ENCODE results near the gene DDX23. TPM values are rescaled to one million over a fixed set of nuclear protein-coding genes. Genes with fewer than 3 reads are reported as not detected.
A peak's percentile ranks its signal among the peaks of the same experiment; 100 is the strongest.
"Not testable (repeated sequence)": the region's sequence is repeated elsewhere in the genome, so short reads cannot be mapped to it uniquely, and the experiment has no call there.

The DDX23 gene
- total RNA-seq, 1 donor from 2014 or later: 72.4 TPM

DNA sequence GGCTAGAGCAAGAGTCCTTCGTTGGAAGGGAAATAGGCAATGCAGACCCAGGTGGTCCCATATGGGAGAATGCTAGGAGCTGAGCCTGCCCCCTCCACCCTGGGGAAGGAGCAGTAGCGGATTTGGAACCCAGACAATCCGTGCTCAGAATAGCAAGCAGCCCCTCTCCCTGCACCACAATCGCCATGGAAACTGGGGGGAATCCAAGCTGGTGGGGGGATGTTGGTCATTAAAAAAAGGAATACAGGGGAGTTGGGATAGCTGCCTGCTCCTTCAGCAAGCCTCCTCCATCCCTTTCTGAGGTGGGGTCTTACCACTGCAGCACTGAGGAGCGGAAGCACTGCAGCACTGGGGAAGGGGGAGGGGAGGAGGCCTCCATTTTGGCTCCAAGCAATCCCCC is 10.8 kb upstream of the DDX23 start:
- DNase-seq (ENCODE audit: low read depth in 2 of 2): no peak

DNA sequence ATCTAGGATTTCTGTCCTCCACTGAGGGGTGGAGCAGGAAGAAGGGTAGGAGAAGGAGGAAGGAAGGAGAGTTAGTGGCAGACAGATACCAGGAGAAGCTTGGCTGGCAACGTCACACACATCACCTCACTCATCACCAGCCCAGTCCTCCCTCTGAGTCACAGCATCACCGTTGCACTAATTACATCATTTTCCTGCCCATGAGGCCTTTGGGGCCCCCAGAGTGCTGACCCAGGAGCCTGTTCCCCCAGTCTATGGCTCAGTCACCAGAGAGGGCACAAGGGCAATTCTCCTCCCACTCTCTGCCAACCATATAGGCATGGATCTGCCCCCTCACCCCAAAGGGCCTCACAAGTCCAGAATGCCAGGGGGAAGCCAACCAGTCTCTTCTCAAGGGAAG is 9.1 kb upstream of the DDX23 start:
- DNase-seq (ENCODE audit: low read depth in 2 of 2): no peak

DNA sequence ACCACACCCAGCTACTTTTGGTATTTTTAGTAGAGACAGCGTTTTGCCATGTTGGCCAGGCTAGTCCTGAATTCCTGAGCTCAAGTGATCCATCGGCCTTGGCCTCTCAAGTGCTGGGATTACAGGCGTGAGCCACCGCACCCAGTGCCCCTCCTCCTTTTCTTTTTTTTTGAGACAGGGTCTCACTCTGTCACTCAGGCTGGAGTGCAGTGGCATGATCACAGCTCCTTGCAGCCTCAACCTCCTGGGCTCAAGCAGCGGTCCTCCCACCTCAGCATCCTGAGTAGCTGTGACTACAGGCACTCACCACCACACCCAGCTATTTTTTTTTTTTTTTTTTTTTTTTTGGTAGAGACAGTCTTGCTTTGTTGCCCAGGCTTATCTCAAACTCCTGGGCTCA is 8.3 kb upstream of the DDX23 start:
- not testable (repeated sequence) for DNase-seq (ENCODE audit: low read depth in 2 of 2)

DNA sequence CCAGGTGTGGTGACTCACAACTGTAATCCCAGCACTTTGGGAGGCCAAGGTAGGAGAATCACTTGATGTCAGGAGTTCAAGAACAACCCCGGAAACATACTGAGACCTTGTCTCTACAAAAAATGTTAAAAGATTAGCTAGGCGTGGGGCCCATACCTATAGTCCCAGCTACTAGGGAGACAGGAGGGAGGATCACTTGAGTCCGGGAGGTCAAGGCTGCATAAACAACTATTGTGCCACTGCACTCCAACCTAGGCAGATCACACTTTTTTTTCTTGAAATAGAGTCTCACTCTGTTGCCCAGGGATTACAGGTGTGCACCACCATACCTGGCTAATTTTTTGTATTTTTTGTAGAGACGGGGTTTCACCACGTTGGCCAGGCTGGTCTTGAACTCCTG is 7.6 kb upstream of the DDX23 start:
- no peak for DNase-seq (ENCODE audit: low read depth in 2 of 2)

DNA sequence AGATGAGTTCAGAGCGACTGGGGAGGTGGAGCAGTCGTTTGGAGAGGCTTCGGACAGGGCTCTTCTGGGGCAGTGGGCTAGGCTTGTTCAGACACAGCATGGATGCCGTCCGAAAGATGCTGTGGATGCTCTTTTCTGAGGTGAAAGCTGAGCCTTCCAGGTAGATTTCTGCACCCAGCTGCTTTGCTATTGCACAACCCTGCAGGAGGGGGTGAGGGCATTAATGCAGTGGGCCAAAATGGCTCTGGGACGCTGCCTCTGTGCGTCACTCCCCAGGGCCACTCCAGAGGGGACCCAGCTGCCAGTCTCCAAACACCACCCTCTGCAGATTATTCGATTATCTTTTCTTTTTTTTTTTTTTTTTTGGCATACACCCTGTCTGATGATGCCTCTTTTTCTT is 6.1 kb upstream of the DDX23 start:
- DNase-seq (ENCODE audit: low read depth in 2 of 2): no peak

DNA sequence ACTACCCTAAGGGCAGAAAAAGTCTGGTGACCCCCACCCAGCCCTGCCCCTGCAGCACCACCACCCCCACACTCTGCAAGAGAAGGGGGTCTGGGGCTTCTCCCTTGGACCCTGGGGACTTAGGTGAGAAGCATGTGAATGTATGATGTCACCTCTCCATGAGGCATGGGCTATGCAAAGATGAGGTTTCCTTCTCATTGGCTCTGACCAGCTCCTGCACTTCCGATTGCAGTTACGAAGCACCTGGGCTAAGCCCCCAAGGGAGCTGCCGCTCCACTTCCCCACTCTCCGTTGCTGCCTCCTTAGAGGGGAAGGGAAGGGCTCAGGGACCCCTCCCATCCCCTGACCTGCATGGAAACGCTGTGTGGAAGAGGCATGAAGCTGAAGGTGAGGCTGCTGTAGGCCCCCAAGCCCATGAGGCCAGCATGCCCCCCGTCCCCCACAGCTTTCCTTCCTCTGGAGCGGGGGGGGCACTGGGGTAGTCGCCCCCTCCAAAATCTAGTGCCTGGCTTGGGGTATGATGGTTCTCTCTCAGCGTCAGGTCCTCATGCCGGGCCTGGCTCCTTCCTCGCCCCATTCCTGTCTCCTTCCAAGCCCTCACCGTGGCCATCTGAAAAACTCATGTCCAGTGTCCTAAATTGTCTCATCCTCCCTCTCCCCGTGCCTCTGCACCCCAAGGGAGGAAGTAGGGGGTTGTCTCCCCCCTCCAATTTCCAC is 5.5 kb upstream of the DDX23 start:
- no peak for DNase-seq (ENCODE audit: low read depth in 2 of 2)

DNA sequence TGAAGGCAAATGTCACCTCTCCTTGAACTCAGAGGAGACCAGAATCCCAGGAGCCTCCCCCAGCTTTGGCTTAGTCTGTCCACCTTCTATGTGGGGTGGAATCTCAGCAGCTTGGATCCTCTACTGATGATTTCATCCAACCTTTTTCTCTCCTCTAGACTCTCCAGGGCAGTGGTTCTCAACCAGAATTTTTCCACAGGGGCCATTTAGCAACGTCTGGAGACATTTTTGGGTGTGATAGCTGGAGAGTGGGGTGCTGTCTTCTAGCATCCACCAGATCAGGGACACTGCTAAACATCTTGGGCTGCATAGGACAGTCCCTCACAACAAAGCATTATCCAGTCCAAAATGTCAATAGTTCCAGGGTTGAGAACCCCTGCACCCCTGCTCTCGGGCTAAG is 4.4 kb upstream of the DDX23 start:
- no peak for DNase-seq (ENCODE audit: low read depth in 2 of 2)

DNA sequence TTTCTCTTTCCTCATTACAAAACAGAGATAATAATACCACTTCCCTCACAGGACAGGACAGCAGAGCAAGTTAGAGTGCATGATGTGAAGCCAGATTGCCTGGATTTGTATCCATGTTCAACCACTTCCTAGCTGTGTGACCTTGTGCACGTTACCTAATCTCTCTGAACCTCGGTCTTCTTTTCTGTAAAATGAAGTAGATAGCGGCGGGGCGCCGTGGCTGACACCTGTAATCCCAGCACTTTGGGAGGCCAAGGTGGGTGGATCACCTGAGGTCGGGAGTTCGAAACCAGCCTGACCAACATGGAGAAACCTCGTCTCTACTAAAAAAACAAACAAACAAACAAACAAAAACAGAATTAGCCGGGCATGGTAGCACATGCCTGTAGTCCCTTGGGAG is 3.0 kb upstream of the DDX23 start:
- DNase-seq (ENCODE audit: low read depth in 2 of 2): not testable (repeated sequence)

DNA sequence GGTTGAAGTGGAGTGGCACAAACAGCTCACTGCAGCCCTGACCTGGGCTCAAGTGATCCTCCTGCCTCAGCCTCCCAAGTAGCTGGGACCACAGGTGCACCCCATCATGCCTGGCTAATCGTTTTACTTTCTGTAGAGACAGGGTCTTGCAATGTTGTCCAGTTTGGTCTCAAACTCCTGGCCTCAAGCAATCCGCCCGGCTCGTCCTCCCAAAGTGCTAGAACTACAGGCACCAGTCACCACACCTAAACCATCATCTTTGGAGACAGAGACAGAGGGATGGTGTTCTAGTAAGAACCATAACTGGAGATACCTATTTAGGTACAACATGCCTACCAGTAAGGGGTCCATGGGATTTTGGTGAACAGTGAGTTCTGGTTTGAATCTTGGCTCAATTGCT is 2.5 kb upstream of the DDX23 start:
- no peak for DNase-seq (ENCODE audit: low read depth in 2 of 2)

DNA sequence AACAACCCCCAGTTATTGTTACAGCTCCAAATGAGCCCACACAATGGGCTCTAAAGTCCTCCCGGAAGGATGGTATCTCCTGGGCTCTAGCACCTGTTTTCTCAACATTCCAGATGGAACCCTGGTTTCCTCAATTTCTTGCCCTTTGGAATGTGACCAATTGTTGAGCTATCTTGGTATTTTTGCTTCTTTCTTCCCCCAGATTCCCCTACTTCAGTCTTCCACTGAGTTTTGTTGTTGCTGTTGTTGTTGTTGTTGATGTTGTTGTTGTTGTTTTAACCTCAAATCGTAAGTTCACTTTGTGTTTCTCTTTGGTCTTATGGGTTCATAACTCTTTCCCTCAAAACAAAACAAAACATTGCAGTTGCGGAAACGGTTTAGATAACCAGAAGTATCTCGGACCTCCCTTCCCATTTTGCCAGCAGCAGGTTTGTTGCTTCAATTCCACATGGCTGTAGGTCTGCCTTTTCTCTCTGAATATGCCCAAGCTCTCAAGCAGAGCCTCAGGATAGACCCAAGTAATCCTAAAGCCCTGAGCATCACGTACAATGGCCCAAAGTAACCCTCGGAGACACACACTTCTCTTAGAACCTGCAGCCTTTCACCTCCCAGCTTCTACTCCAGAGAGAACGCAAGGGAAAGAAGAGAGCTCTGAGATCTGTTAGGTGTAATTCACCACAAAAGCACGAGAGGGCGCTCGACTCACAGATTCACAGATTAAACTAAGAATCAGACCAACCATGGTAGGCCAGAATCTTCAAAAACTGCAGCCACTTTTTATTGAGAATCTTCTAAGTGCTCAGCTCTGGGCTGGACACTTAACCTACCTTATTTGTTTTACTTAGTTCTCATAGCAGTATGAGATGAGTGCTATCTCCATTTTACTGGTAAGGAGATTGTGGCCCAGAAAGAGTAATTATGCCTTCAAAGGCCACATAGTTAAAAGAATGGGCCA is 1.0 kb upstream of the DDX23 start:
- DNase-seq (ENCODE audit: low read depth in 2 of 2): peak; percentile 92 to 93

DNA sequence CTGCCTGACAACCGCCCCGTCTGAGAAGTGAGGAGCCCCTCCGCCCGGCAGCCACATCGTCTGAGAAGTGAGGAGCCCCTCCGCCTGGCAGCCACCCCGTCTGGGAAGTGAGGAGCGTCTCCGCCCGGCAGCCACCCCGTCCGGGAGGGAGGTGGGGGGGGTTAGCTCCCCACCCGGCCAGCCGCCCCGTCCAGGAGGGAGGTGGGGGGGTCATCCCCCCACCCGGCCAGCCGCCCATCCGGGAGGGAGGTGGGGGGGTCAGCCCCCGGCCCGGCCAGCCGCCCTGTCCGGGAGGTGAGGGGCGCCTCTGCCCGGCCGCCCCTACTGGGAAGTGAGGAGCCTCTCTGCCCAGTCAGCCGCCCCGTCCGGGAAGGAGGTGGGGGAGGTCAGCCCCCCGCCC is 9.9 kb downstream of the DDX23 start:
- not testable (repeated sequence) for DNase-seq (ENCODE audit: low read depth in 2 of 2)

DNA sequence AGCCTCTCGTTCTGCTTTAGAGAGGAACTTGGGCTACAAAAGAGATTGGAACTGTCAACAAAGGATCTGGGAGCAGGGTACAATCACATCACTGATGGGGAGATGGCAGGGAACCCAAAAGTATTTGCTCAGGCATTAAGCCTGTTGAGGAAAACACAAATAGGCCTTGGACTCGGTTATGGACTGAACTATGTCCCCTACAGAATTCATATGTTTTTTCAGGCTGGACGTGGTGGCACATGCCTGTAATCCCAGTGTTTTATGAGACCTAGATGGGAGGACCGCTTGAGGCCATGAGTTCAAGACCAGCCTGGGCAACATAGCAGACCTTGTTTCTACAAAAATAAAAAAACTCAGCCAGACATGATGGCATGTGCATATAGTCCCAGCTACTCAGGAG is 13.9 kb downstream of the DDX23 start:
- DNase-seq (ENCODE audit: low read depth in 2 of 2): no peak

DNA sequence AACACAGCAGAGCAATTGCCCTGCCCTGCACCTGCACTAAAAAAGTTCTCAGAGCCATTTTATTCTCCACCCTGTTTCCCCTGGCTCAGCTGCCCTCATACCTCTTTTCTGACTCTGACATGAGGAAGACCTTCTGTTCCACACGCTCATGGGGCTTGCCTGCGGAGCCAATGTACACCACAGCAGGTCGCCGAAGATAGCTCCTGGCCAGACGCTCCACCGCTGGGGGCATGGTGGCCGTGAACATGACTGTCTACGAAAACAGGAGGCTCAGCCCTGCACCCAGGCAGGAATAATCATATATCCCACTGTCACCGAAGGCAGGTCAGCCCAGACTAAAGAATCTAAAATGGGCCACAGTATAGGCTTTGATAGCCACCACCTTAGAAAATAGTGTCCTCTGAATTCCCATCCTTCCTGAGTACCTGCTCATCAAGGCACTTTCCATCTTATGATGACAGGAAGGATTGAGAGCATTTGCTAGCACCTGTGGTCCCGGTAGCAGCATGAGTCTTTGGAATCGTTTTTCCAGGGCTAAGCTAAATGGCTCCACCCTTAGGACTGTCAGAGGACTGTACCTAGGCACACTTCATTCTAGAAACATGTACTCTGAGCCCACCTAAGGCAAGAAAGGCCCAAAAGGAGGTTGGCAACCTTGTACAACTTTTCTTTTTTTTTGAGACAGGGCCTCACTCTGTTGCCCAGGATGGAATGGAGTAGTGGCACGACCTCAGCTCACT is 19.5 kb downstream of the DDX23 start:
- no peak for DNase-seq (ENCODE audit: low read depth in 2 of 2)

DNA sequence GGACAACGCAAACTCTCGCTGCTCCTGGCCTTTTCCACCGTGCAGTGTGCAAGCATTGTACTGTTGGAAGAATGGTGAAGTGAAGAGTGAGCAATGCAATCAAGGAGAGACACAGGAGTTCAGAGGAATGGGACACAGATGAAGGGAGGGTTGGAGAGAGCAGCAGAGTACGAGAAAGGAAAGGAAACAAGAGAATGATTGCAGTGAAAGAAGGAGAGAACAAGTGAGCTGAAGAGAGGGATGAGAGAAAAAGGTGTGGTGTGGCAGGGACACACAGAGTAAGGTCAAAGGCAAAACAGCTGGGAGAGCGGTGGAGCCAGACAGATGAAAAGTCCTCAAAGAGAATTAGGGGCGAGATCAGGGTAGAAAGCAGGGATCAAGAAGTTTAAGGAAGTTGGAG is 20.7 kb downstream of the DDX23 start:
- DNase-seq (ENCODE audit: low read depth in 2 of 2): no peak

DNA sequence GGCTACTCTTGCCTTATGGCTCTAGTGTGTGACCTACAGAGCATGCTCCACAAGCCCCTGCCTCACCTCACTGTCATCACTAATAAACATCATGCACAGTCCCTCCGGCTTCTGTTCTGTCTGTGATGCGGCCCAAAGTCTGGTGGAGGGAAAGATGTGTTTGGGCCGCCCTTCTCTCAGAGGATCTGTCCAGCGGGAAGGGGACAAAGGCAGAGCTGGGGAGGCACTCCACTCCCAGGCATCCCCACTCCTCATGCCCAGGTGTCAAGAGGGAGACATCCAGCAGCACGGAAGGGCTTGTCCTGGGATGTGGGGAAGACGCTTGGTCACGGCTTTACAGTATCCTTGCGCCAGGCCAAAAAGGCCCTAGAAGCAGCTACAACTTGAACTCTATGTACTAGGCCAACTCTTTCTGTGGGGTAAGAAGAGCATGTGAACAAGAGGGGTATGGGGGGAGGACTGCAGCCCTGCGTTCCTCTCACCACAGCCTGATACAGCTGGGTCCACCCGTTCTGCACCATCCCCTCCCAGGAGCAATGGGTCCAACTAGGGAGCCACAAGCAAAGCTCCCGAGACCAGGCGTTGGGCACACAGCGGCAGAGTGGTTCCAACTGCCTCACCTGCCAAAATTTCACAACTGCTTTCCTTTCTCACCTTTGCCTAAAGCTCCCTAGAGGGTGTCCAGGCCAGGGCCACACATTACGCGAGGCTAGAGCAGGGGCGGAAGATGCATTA is 23.0 kb downstream of the DDX23 start:
- DNase-seq (ENCODE audit: low read depth in 2 of 2): no peak

DNA sequence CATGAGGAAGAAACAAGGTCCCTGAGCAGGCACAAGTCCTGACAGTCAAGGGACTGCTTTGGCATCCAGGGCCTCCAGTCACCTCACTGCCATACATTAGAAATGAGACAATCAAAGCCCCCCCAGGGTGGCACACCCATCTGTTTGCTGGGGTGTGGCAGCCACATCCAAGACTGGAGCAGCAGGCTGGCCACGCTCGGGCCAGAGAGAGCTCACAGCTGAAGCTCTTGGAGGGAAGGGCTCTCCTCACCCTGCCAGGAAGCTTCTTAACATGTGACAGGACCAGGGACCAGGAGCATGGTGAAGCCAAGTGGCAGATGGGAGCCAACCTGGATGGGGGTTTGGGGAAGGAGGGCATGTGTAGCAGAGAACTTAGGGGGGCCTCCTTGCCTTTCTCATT is 23.7 kb downstream of the DDX23 start:
- no peak for DNase-seq (ENCODE audit: low read depth in 2 of 2)

DNA sequence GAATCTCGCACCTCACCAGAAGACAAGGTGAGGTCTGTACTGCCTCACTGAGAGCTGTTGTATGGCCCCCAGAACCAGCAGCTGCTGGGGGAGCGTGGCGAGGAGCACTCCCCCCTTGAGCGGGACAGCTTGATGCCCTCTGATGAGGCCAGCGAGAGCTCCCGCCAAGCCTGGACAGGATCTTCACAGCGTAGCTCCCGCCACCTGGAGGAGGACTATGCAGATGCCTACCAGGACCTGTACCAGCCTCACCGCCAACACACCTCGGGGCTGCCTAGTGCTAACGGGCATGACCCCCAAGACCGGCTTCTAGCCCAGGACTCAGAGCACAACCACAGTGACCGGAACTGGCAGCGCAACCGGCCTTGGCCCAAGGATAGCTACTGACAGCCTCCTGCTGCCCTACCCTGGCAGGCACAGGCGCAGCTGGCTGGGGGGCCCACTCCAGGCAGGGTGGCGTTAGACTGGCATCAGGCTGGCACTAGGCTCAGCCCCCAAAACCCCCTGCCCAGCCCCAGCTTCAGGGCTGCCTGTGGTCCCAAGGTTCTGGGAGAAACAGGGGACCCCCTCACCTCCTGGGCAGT is 24.4 kb downstream of the DDX23 start:
- DNase-seq (ENCODE audit: low read depth in 2 of 2): no peak

DNA sequence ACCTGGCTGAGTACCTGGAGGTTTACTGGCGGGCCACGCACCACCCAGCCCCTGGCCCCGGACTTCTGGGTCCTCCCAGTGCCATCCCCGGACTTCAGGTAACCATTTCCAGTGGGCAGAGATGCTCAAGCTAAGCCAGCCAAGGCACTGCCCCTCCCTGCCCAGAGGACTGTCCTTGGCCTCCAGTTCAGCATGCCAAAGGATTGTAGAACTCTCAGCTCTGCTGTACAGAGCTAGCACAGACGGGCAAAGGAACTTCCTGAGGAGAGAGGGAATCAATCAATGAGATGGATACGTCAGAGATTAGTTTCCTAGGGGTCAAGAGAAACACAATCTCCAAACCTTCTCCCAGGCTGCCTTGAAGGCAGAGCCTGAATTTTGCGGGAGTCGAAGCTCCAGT is 24.9 kb downstream of the DDX23 start:
- DNase-seq (ENCODE audit: low read depth in 2 of 2): no peak

DNA sequence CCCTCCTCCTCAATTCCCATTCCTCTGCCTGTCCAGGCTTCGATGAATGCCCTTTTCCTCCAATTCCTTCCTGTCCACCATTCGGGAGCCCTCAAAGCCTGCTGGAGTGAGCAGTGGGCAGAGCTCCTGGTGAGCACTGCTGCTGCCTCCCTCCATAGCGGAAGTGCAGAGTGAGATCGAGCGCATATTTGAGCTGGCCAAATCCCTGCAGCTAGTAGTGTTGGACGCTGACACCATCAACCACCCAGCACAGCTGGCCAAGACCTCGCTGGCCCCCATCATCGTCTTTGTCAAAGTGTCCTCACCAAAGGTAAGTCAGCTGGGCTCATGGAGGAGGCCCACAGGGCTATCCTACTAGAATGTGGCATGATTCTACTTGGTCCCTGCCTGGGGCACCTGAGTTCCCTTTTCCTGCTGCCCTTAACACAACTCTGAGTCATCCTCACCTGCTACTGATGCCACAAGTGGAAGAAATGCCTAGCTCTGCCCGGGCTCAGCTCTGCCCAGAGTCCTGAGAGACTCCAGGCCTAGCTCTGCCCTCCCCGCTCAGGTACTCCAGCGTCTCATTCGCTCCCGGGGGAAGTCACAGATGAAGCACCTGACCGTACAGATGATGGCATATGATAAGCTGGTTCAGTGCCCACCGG is 25.6 kb downstream of the DDX23 start:
- DNase-seq (ENCODE audit: low read depth in 2 of 2): no peak

DNA sequence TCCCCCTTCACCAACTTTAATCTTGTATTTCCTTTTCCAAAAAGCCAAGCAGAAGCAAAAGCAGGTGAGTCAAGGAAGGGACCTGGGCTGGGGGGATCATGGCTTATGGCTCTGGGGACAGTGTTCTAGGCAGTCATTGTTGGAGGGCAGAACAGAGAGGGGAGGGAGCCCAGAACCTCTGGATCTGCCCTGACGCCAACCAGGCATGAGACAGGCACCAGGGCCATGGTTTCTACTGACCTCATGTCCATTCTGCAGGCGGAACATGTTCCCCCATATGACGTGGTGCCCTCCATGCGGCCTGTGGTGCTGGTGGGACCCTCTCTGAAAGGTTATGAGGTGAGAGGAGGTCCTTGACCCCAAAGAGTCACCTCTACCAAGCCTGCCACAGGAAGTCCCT is 27.1 kb downstream of the DDX23 start:
- DNase-seq (ENCODE audit: low read depth in 2 of 2): no peak

DNA sequence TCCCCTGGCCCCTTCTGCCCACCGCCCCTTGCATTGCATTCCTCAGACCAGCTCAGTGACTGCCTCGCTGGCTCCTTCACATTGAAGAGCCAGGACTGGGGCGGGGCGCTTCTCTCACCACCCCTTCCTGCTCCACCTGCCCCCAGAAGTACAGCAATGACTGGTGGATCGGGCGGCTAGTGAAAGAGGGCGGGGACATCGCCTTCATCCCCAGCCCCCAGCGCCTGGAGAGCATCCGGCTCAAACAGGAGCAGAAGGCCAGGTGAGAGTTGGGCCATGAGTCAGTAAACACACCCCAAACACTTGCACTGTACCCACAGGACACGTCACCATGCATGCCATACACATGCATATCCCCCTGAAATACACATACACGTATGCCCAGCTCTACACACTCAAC is 27.9 kb downstream of the DDX23 start:
- no peak for DNase-seq (ENCODE audit: low read depth in 2 of 2)
